GM10266 (cell line): ENCODE measurements around the gene CRYGC.
"Not testable (repeated sequence)": the region's sequence is repeated elsewhere in the genome, so short reads cannot be mapped to it uniquely, and the experiment has no call there.

Experiments used
- DNase-seq: peaks from one replicate; pipeline ENCODE4 v3.0.0; 2012; ENCODE audit errors: extremely low spot score
- CTCF ChIP-seq: IDR thresholded peaks from 2 replicates; pipeline ENCODE4 v1.5.1; 2012; ENCODE audit warnings: mild to moderate bottlenecking, low read depth; ENCODE audit not compliant: control insufficient read depth, insufficient read depth; ENCODE audit errors: missing control alignments

CRYGC gene

GRCh38 chr2:208122248-208122647, 7.4 kb downstream of the CRYGC start:
- no peak for TF ChIP-seq CTCF

GRCh38 chr2:208118918-208119317, 10.7 kb downstream of the CRYGC start:
- TF ChIP-seq CTCF = no peak
- DNase-seq = no peak

More at GRCh38 chr2:208122248-208122647, 7.4 kb downstream of the CRYGC start:
- DNase-seq = no peak

GRCh38 chr2:208117390-208117789, 12.2 kb downstream of the CRYGC start:
- not testable (repeated sequence) for DNase-seq

- no peak for DNase-seq
- no peak for TF ChIP-seq CTCF
Observed at GRCh38 chr2:208112969-208113368, 16.7 kb downstream of the CRYGC start.

DNA sequence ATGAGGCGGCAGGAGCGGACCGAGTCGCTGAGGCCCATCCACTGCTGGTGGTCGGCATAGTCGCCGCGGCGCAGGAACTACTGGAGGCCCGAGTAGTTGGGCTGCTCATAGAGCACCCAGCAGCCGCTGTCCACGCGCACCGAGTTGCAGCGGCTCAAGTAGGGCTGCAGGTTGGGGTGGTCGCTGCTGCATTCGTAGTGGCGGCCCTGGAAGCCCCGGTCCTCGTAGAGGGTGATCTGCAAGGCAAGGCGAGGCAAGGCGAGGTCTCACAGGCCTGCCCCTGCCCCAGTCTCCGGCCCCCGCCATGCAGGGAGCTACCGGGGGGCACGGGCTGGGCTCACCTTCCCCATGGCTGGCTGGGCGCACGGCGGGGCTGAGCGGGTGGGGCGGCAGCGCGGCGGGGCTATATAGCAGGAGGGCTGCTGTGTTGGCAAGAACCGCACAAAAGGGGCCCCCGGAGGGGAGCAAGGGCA, 17.3 kb downstream of the CRYGC start:
- not testable (repeated sequence) for DNase-seq

DNA sequence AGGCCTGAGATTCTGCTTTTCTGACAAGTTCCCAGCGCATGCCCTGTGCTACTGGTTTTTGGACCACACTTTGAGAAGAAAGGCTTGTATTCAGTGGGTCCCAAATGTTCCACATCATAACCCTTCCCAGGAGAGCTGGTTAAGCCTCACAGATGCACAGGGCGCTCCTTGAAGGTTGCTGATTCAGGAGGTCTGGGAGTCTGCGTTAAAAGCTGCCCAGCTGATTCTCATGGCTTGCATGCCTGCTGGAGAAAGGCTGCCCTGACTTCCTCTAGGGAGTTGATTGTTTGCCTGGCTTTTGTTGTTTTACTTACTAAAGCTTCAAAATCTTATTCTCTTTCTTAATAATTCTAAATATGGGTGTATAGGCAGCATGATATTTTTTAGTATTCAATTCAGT, 26.0 kb downstream of the CRYGC start:
- TF ChIP-seq CTCF = no peak
- DNase-seq = no peak

GRCh38 chr2:208101716-208102631, 27.7 kb downstream of the CRYGC start:
- TF ChIP-seq CTCF = no peak
- no peak for DNase-seq

GRCh38 chr2:208099682-208100470, 29.8 kb downstream of the CRYGC start:
- TF ChIP-seq CTCF = no peak
- DNase-seq = no peak

- DNase-seq = not testable (repeated sequence)
Observed at GRCh38 chr2:208098701-208099100, 30.9 kb downstream of the CRYGC start.
